HEK293 (cell line): ENCODE data around the gene INSYN2B.

Experiments
- CTCF ChIP-seq: fragments of 450-650 bp; formaldehyde crosslinking; IDR thresholded peaks from 2 replicates; pipeline ENCODE4 v1.5.1; 2016; ENCODE audit warnings: missing biosample characterization, missing genetic modification characterization
- HOXA7 ChIP-seq: sonication (generic); formaldehyde crosslinking; IDR thresholded peaks from 2 replicates; pipeline ENCODE4 v1.8.1; 2022; ENCODE audit warnings: missing genetic modification reagents, borderline replicate concordance
- KLF16 ChIP-seq: fragments of 450-650 bp; formaldehyde crosslinking; IDR thresholded peaks from 2 replicates; pipeline ENCODE4 v1.5.1; 2017; ENCODE audit warnings: missing biosample characterization, missing genetic modification characterization
- PBX3 ChIP-seq: sonication (generic); formaldehyde crosslinking; IDR thresholded peaks from 2 replicates; pipeline ENCODE4 v1.8.1; 2022; ENCODE audit warnings: mild to moderate bottlenecking, moderate library complexity, missing genetic modification reagents
- ZNF274 ChIP-seq, 2 experiments: fragments of 200-500 bp in 1 of 2; fragments of 450-650 bp in 1 of 2; sonication (Bioruptor generic) in 1 of 2; formaldehyde crosslinking in 1 of 2; IDR thresholded peaks; 2 replicates each; pipeline versions ENCODE4 v1.5.1 to v1.6.1; 2014 to 2016; ENCODE audit warnings: borderline replicate concordance in 1 of 2, inconsistent platforms in 1 of 2, low read length in 1 of 2, missing biosample characterization in 1 of 2, missing genetic modification characterization in 1 of 2
- ZNF423 ChIP-seq: fragments of 450-650 bp; formaldehyde crosslinking; IDR thresholded peaks from 2 replicates; pipeline ENCODE4 v1.5.1; 2016; ENCODE audit warnings: missing biosample characterization, missing genetic modification characterization
- ZNF626 ChIP-seq: fragments of 450-650 bp; sonication (Bioruptor Pico); formaldehyde crosslinking; IDR thresholded peaks from 2 replicates; pipeline ENCODE4 v1.5.1; 2018; ENCODE audit warnings: missing biosample characterization, missing genetic modification characterization, inconsistent platforms
- ZNF645 ChIP-seq: fragments of 450-650 bp; formaldehyde crosslinking; IDR thresholded peaks from 2 replicates; pipeline ENCODE4; 2016; ENCODE audit warnings: missing biosample characterization, missing genetic modification characterization

- TF ChIP-seq CTCF (tag by site-specific recombination) (no peak), ZNF626 (tag by site-specific recombination) (no peak), KLF16 (no peak), ZNF274 (IDR thresholded peaks at IDR 0.05; ENCODE audit: low read length) (no peak), ZNF274 (tag by site-specific recombination; IDR thresholded peaks at IDR 0.05; ENCODE audit: borderline replicate concordance) (no peak), HOXA7 (no peak), PBX3 (CRISPR knock-in tag) (no peak), ZNF645 (tag by site-specific recombination) (no peak), ZNF423 (no peak)
These were observed 104.6 kb downstream of the INSYN2B start for GRCh38 chr5:169875731-169876130.
